GM12892 (cell line): ENCODE data around the gene PPY.

Experiments
- POLR2A ChIP-seq: IDR thresholded peaks from 2 replicates; pipeline ENCODE4 v1.6.1; 2011; ENCODE audit warnings: low read depth, low read length, control low read depth
- POLR2AphosphoS5 ChIP-seq: IDR thresholded peaks from 2 replicates; pipeline ENCODE4 v1.6.1; 2011; ENCODE audit warnings: low read depth, low read length, control low read depth
- TAF1 ChIP-seq: IDR thresholded peaks from 2 replicates; pipeline ENCODE4 v1.6.1; 2011; ENCODE audit warnings: low read depth, mild to moderate bottlenecking, control low read depth, low read length, borderline replicate concordance

- TF ChIP-seq POLR2AphosphoS5 (no peak), TAF1 (no peak), POLR2A (no peak)
Observed at GRCh38 chr17:43913584-43913983, 28.7 kb downstream of the PPY start.
